SK-N-SH treated with all-trans-retinoic acid at 6 μM for 48 hours (cell line): ENCODE data around the gene TIPIN.

Experiments used
- ARNTL ChIP-seq: fragments of 450-650 bp; formaldehyde crosslinking; IDR thresholded peaks from 2 replicates; pipeline ENCODE4 v1.5.0; 2020; ENCODE audit warnings: low read depth, mild to moderate bottlenecking, moderate library complexity, borderline replicate concordance
- BACH2 ChIP-seq: fragments of 250-450 bp; sonication (Bioruptor Pico); IDR thresholded peaks from 2 replicates; pipeline ENCODE4 v1.9.0; 2021; ENCODE audit warnings: mild to moderate bottlenecking, borderline replicate concordance
- CSRNP3 ChIP-seq: fragments of 250-450 bp; sonication (Bioruptor Pico); IDR thresholded peaks from 2 replicates; pipeline ENCODE4 v1.5.1; 2021; ENCODE audit warnings: mild to moderate bottlenecking, moderate library complexity
- ESRRG ChIP-seq: fragments of 250-450 bp; sonication (Bioruptor Pico); IDR thresholded peaks from 2 replicates; pipeline ENCODE4 v1.6.1; 2021; ENCODE audit warnings: mild to moderate bottlenecking
- OSR1 ChIP-seq: fragments of 250-450 bp; sonication (Bioruptor Pico); IDR thresholded peaks from 2 replicates; pipeline ENCODE4 v1.8.0; 2022; ENCODE audit warnings: moderate library complexity, mild to moderate bottlenecking, inconsistent platforms
- PATZ1 ChIP-seq: fragments of 250-450 bp; sonication (Bioruptor Pico); IDR thresholded peaks from 2 replicates; pipeline ENCODE4 v1.8.0; 2020; ENCODE audit warnings: mild to moderate bottlenecking, moderate library complexity, borderline replicate concordance
- POU6F1 ChIP-seq: fragments of 250-450 bp; sonication (Bioruptor Pico); IDR thresholded peaks from 2 replicates; pipeline ENCODE4 v1.8.0; 2021; ENCODE audit warnings: low read depth, mild to moderate bottlenecking, moderate library complexity, borderline replicate concordance
- RARB ChIP-seq: fragments of 250-450 bp; sonication (Bioruptor Pico); IDR thresholded peaks from 2 replicates; pipeline ENCODE4 v1.8.0; 2021; ENCODE audit warnings: mild to moderate bottlenecking, moderate library complexity
- TCF4 ChIP-seq: fragments of 250-450 bp; sonication (Bioruptor Pico); IDR thresholded peaks from 2 replicates; pipeline ENCODE4 v1.8.0; 2021; ENCODE audit warnings: mild to moderate bottlenecking, moderate library complexity, borderline replicate concordance
- TOX ChIP-seq: fragments of 250-450 bp; sonication (Bioruptor Pico); IDR thresholded peaks from 2 replicates; pipeline ENCODE4 v1.8.0; 2021; ENCODE audit warnings: mild to moderate bottlenecking, moderate library complexity, borderline replicate concordance
- ZC3H10 ChIP-seq: fragments of 250-450 bp; sonication (Bioruptor Pico); IDR thresholded peaks from 2 replicates; pipeline ENCODE4 v1.5.1; 2021; ENCODE audit warnings: mild to moderate bottlenecking, moderate library complexity
- ZFP30 ChIP-seq: fragments of 450-650 bp; formaldehyde crosslinking; IDR thresholded peaks from 2 replicates; pipeline ENCODE4 v1.5.0; 2022; ENCODE audit warnings: mild to moderate bottlenecking, moderate library complexity

GRCh38 chr15:66288551-66289185 is 67.8 kb downstream of the TIPIN start:
- TF ChIP-seq ZFP30 (no peak), POU6F1 (CRISPR knock-in tag) (no peak), BACH2 (CRISPR knock-in tag) (no peak), PATZ1 (CRISPR knock-in tag) (no peak), TCF4 (CRISPR knock-in tag) (no peak), CSRNP3 (CRISPR knock-in tag) (no peak), ZC3H10 (CRISPR knock-in tag) (no peak), RARB (CRISPR knock-in tag) (no peak), TOX (no peak), ESRRG (CRISPR knock-in tag) (no peak), OSR1 (CRISPR knock-in tag) (no peak), ARNTL (no peak)
